IMR-90 (cell line): ENCODE measurements around the gene TEPSIN. TPM values are rescaled to one million over a fixed set of nuclear protein-coding genes. Genes with fewer than 3 reads are reported as not detected.

ENCODE experiments used
- ATAC-seq: fragments of 200-7000 bp; cut with Tn5 transposase; 2 replicates; pipeline ENCODE4 v1.9.1; 2020; ENCODE audit warnings: low read depth, mild to moderate bottlenecking, moderate library complexity
- BruUV-seq: library from RNA; stranded (reverse); fragments of 400-500 nt; replicated peaks from 2 replicates; lab custom pipeline; 2021; lab: Mats Ljungman, UMichigan
- CTCF ChIA-PET: fragments of 300-600 bp; formaldehyde crosslinking; extraction: SDS; loops from one replicate; lab custom pipeline; 2021; ENCODE audit warnings: antibody characterized with exemption; lab: Yijun Ruan, JAX
- POLR2A ChIA-PET: fragments of 300-600 bp; sonication (Branson Sonifier 250); formaldehyde crosslinking; loops from one replicate; lab custom pipeline; 2022; ENCODE audit warnings: antibody characterized with exemption; ENCODE audit not compliant: unreplicated experiment; lab: Charles Lee
- DNase-seq: peaks from one replicate; pipeline ENCODE4 v3.0.0; 2013
- H2AFZ ChIP-seq: replicated peaks from 2 replicates; pipeline ENCODE3; 2013; ENCODE audit warnings: low read length, mild to moderate bottlenecking; ENCODE audit not compliant: poor library complexity
- H2AK5ac ChIP-seq: 2 replicates; pipeline ENCODE4 v1.6.1; 2013; ENCODE audit warnings: low read depth, low read length, inconsistent platforms
- H2AK9ac ChIP-seq: replicated peaks from 2 replicates; pipeline ENCODE3; 2013; ENCODE audit warnings: mild to moderate bottlenecking, low read depth, low read length, moderate library complexity; ENCODE audit not compliant: poor library complexity
- H2BK120ac ChIP-seq: 2 replicates; pipeline ENCODE4 v1.6.1; 2013; ENCODE audit warnings: low read depth, low read length, inconsistent platforms
- H2BK15ac ChIP-seq: 3 replicates; pipeline ENCODE4 v1.6.1; 2013; ENCODE audit warnings: low read depth, low read length, inconsistent platforms
- H2BK20ac ChIP-seq: 2 replicates; pipeline ENCODE4 v1.6.1; 2013; ENCODE audit warnings: low read depth, mild to moderate bottlenecking, inconsistent platforms, low read length, moderate library complexity
- H2BK5ac ChIP-seq: 2 replicates; pipeline ENCODE4 v1.6.1; 2013; ENCODE audit warnings: mild to moderate bottlenecking, low read depth, low read length, inconsistent platforms; ENCODE audit not compliant: poor library complexity, severe bottlenecking
- H3K14ac ChIP-seq: replicated peaks from 2 replicates; pipeline ENCODE4 v1.6.1; 2013; ENCODE audit warnings: low read depth, low read length, inconsistent platforms
- H3K18ac ChIP-seq: 2 replicates; pipeline ENCODE4 v1.6.1; 2013; ENCODE audit warnings: low read depth, low read length, control low read depth
- H3K23ac ChIP-seq: 2 replicates; pipeline ENCODE4 v1.6.1; 2013; ENCODE audit warnings: low read depth, low read length, inconsistent platforms
- H3K27ac ChIP-seq: 2 replicates; pipeline ENCODE4 v1.5.1; 2013; ENCODE audit warnings: mild to moderate bottlenecking, control low read depth, low read length; ENCODE audit not compliant: insufficient read depth
- H3K27me3 ChIP-seq: 2 replicates; pipeline ENCODE4 v1.6.1; 2013; ENCODE audit warnings: low read length; ENCODE audit not compliant: control insufficient read depth, insufficient read depth
- H3K36me3 ChIP-seq: 2 replicates; pipeline ENCODE4 v1.6.1; 2013; ENCODE audit warnings: low read length, mixed read lengths; ENCODE audit not compliant: control insufficient read depth, insufficient read depth
- H3K4ac ChIP-seq: 2 replicates; pipeline ENCODE4 v1.6.1; 2013; ENCODE audit warnings: low read depth, low read length, inconsistent platforms
- H3K4me1 ChIP-seq: 2 replicates; pipeline ENCODE4 v1.6.1; 2013; ENCODE audit warnings: low read length, mixed read lengths; ENCODE audit not compliant: control insufficient read depth, insufficient read depth
- H3K4me2 ChIP-seq: 2 replicates; pipeline ENCODE4 v1.6.1; 2013; ENCODE audit warnings: low read depth, mild to moderate bottlenecking, control low read depth, low read length, moderate library complexity
- H3K4me3 ChIP-seq: 2 replicates; pipeline ENCODE4 v1.5.1; 2013; ENCODE audit warnings: low read depth, mild to moderate bottlenecking, control low read depth, low read length, moderate library complexity; ENCODE audit not compliant: insufficient read depth
- H3K56ac ChIP-seq: 2 replicates; pipeline ENCODE4 v1.6.1; 2013; ENCODE audit warnings: low read length, inconsistent platforms; ENCODE audit not compliant: insufficient read depth; ENCODE audit errors: extremely low read depth
- H3K79me1 ChIP-seq, 2 experiments: 2 replicates each; pipeline ENCODE4 v1.6.1; 2013; ENCODE audit warnings: low read length in 2 of 2, inconsistent platforms in 1 of 2, low read depth in 1 of 2
- H3K9ac ChIP-seq: 2 replicates; pipeline ENCODE4 v1.6.1; 2013; ENCODE audit warnings: low read depth, low read length, control low read depth
- H3K9me1 ChIP-seq: 2 replicates; pipeline ENCODE4 v1.6.1; 2013; ENCODE audit warnings: low read length, inconsistent platforms; ENCODE audit not compliant: insufficient read depth
- H3K9me3 ChIP-seq: 2 replicates; pipeline ENCODE4 v1.6.1; 2013; ENCODE audit warnings: low read length; ENCODE audit not compliant: control insufficient read depth, insufficient read depth
- H4K20me1 ChIP-seq: 2 replicates; pipeline ENCODE4 v1.6.1; 2013; ENCODE audit warnings: low read length, inconsistent platforms; ENCODE audit not compliant: insufficient read depth
- H4K5ac ChIP-seq: 2 replicates; pipeline ENCODE4 v1.6.1; 2013; ENCODE audit warnings: mild to moderate bottlenecking, low read depth, low read length, control low read depth
- H4K8ac ChIP-seq, 2 experiments: 2 replicates each; pipeline ENCODE4 v1.6.1; 2013; ENCODE audit warnings: low read depth in 2 of 2, low read length in 2 of 2, control low read depth in 1 of 2, inconsistent platforms in 1 of 2
- H4K91ac ChIP-seq: 2 replicates; pipeline ENCODE4 v1.6.1; 2013; ENCODE audit warnings: low read depth, low read length, inconsistent platforms; ENCODE audit not compliant: insufficient read depth
- BHLHE40 ChIP-seq: fragments of 150-350 bp; IDR thresholded peaks from 2 replicates; pipeline ENCODE4 v1.6.1; 2016; ENCODE audit warnings: mild to moderate bottlenecking, low read depth, low read length
- CEBPB ChIP-seq: IDR thresholded peaks from 2 replicates; pipeline ENCODE4 v1.6.1; 2012; ENCODE audit warnings: low read depth, low read length, improper control_type of control experiment
- CHD1 ChIP-seq: IDR thresholded peaks from 2 replicates; pipeline ENCODE4 v1.6.1; 2012; ENCODE audit warnings: low read depth, low read length, improper control_type of control experiment
- FOS ChIP-seq: fragments of 150-350 bp; IDR thresholded peaks from 2 replicates; pipeline ENCODE4 v1.6.1; 2016; ENCODE audit warnings: low read depth, low read length
- MAFK ChIP-seq: IDR thresholded peaks from 2 replicates; pipeline ENCODE4 v1.6.1; 2012; ENCODE audit warnings: low read depth, low read length, improper control_type of control experiment
- MAZ ChIP-seq: IDR thresholded peaks from 2 replicates; pipeline ENCODE4 v1.6.1; 2012; ENCODE audit warnings: low read depth, mild to moderate bottlenecking, low read length, improper control_type of control experiment, moderate library complexity, borderline replicate concordance
- NFE2L2 ChIP-seq: fragments of 150-350 bp; IDR thresholded peaks from 2 replicates; pipeline ENCODE4 v1.6.1; 2016; ENCODE audit warnings: low read depth, mild to moderate bottlenecking, low read length
- POLR2A ChIP-seq: IDR thresholded peaks from 2 replicates; pipeline ENCODE4 v1.6.1; 2012; ENCODE audit warnings: mild to moderate bottlenecking, low read depth, low read length
- RAD21 ChIP-seq: IDR thresholded peaks from 2 replicates; pipeline ENCODE4 v1.6.1; 2012; ENCODE audit warnings: low read length, improper control_type of control experiment
- RCOR1 ChIP-seq: IDR thresholded peaks from 2 replicates; pipeline ENCODE4 v1.6.1; 2012; ENCODE audit warnings: mild to moderate bottlenecking, low read length, improper control_type of control experiment; ENCODE audit not compliant: insufficient replicate concordance
- RFX5 ChIP-seq: IDR thresholded peaks from 2 replicates; pipeline ENCODE4 v1.8.0; 2012; ENCODE audit warnings: low read depth, mild to moderate bottlenecking, low read length, moderate library complexity
- SMC3 ChIP-seq: fragments of 150-350 bp; IDR thresholded peaks from 2 replicates; pipeline ENCODE4 v1.6.1; 2016; ENCODE audit warnings: low read depth, mild to moderate bottlenecking, antibody characterized with exemption, low read length, moderate library complexity
- WGBS, 2 experiments: methylation state at CpG; one replicate each; pipeline versions ENCODE4 v1.1.5 to v1.1.7; 2013; ENCODE audit warnings: missing lambda C conversion rate in 2 of 2; ENCODE audit not compliant: insufficient read length in 1 of 2; ENCODE audit errors: extremely low coverage in 2 of 2; 5-methylcytosine and 5-hydroxymethylcytosine counted together
- dilution Hi-C: fragments of 300-500 bp; cut with HindIII; formaldehyde crosslinking; loops from one replicate; pipeline ENCODE4 v1.14.3; 2018; ENCODE audit warnings: low sequenced_read_pairs; ENCODE audit not compliant: unreplicated experiment
- in situ Hi-C: fragments of 300-500 bp; cut with MboI; formaldehyde crosslinking; loops from 3 replicates; pipeline ENCODE4 v1.14.3; 2019; ENCODE audit warnings: low sequenced_read_pairs, inconsistent platforms, mixed read lengths
- intact Hi-C: fragments of 100-400 bp; cut with micrococcal nuclease; formaldehyde crosslinking; loops from 2 replicates; pipeline ENCODE4 v1.10.0; 2022
- polyA plus RNA-seq, 3 experiments: library from polyadenylated mRNA; depleted of rRNA; stranded (reverse); fragments of >200 nt; gene quantifications; 2 replicates each; pipeline ENCODE4 v1.2.3, GENCODE V29; 2012; ENCODE audit warnings: low replicate concordance in 1 of 3
- total RNA-seq: library from RNA; depleted of rRNA; stranded (reverse); fragments of >200 nt; gene quantifications from 2 replicates; pipeline ENCODE4 v1.2.3, GENCODE V29; 2012
- TF ChIP-seq, protein P1 (sequence below): fragments of 150-350 bp; IDR thresholded peaks from 2 replicates; pipeline ENCODE4 v1.6.1; 2016; ENCODE audit warnings: low read depth, mild to moderate bottlenecking, low read length, moderate library complexity, borderline replicate concordance
- TF ChIP-seq, protein P2 (sequence below): fragments of 150-350 bp; IDR thresholded peaks from 2 replicates; pipeline ENCODE4 v1.6.1; 2017; ENCODE audit warnings: mild to moderate bottlenecking, antibody characterized with exemption, low read length, low read depth
- TF ChIP-seq, protein P3 (sequence below): conservative IDR thresholded peaks from 2 replicates; pipeline ENCODE4 v1.5.1; 2012; ENCODE audit warnings: mild to moderate bottlenecking, low read depth, low read length, improper control_type of control experiment

The TEPSIN gene
- total and polyA plus RNA-seq, 2 of the 4 experiments (the other 2 are of a cell fraction): 3.2 to 28.1 TPM

DNA sequence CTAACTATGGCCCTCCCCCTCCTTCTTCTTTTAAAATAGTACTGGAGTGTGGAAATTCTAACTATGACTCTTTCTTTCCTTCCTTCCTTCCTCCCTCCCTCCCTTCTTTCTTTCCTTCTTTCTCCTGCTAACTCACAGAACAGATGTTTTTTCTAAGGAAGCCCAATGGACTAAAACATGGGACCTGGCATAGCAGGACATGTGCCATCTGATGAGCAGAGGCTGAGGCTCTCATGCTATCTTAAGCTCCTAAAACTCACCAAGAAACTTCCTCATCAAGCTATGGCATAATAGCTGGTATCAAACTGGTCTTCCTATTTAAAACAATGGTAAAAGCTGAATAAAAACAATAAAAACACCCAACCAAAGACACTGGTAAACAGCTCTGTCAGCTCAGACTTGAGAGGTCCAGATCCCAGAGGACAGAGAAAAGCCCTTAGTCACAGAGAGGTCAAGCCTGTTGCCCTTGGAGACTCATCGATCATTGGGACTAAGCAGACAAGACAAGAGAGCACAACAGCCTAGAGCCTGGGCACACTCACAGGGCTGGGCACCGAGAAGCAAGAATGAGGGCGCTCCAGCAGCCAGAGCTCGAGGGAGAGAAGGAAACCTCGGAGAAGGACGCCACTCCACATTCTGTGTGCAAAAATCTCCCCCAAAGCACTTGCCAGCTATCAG lies 28.7 kb upstream of the TEPSIN start:
- no peak overlapping the region for H3K23ac ChIP-seq
- peaks cover 0 to 10% of the 10 kb centered on the region in 2 experiments; a peak in 3 of 4 replicates for H3K79me1 ChIP-seq
- H3K27me3 ChIP-seq: no peaks in the 10 kb centered on the region
- H2BK20ac ChIP-seq: no peak overlapping the region
- in situ Hi-C loops: no loop called here
- no peak overlapping the region for H4K91ac ChIP-seq
- no peak overlapping the region for H3K9ac ChIP-seq
- H3K4ac ChIP-seq: no peak overlapping the region
- no peaks in the 10 kb centered on the region for H3K4me1 ChIP-seq
- H3K14ac ChIP-seq: no peak overlapping the region
- H3K9me3 ChIP-seq: no peaks in the 10 kb centered on the region
- ChIA-PET CTCF (interaction anchor here (1.2 kb wide), 1 partner anchor 9 kb away, joined by 3 read pairs; no protein-coding TSS in a partner anchor), POLR2A (no interaction called here)
- no peak overlapping the region for H3K18ac ChIP-seq
- BruUV-seq: no TSS peak
- H3K27ac ChIP-seq: no peak overlapping the region
- H2BK5ac ChIP-seq: no peak overlapping the region
- no peak overlapping the region for H2BK120ac ChIP-seq
- DNase-seq (no peak), ATAC-seq (no peak)
- no peaks in the 10 kb centered on the region for H4K20me1 ChIP-seq
- H3K4me3 ChIP-seq: no peak overlapping the region
- TF ChIP-seq FOS (no peak), RFX5 (no peak), CEBPB (no peak), CHD1 (no peak), BHLHE40 (no peak), SMC3 (no peak), RAD21 (no peak), RCOR1 (no peak), NFE2L2 (no peak), MAZ (no peak), MAFK (no peak), POLR2A (no peak)
- TF ChIP-seq, protein P1, sequence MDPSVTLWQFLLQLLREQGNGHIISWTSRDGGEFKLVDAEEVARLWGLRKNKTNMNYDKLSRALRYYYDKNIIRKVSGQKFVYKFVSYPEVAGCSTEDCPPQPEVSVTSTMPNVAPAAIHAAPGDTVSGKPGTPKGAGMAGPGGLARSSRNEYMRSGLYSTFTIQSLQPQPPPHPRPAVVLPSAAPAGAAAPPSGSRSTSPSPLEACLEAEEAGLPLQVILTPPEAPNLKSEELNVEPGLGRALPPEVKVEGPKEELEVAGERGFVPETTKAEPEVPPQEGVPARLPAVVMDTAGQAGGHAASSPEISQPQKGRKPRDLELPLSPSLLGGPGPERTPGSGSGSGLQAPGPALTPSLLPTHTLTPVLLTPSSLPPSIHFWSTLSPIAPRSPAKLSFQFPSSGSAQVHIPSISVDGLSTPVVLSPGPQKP: no peak
- TF ChIP-seq, protein P2, sequence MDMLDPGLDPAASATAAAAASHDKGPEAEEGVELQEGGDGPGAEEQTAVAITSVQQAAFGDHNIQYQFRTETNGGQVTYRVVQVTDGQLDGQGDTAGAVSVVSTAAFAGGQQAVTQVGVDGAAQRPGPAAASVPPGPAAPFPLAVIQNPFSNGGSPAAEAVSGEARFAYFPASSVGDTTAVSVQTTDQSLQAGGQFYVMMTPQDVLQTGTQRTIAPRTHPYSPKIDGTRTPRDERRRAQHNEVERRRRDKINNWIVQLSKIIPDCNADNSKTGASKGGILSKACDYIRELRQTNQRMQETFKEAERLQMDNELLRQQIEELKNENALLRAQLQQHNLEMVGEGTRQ: no peak
- TF ChIP-seq, protein P3, sequence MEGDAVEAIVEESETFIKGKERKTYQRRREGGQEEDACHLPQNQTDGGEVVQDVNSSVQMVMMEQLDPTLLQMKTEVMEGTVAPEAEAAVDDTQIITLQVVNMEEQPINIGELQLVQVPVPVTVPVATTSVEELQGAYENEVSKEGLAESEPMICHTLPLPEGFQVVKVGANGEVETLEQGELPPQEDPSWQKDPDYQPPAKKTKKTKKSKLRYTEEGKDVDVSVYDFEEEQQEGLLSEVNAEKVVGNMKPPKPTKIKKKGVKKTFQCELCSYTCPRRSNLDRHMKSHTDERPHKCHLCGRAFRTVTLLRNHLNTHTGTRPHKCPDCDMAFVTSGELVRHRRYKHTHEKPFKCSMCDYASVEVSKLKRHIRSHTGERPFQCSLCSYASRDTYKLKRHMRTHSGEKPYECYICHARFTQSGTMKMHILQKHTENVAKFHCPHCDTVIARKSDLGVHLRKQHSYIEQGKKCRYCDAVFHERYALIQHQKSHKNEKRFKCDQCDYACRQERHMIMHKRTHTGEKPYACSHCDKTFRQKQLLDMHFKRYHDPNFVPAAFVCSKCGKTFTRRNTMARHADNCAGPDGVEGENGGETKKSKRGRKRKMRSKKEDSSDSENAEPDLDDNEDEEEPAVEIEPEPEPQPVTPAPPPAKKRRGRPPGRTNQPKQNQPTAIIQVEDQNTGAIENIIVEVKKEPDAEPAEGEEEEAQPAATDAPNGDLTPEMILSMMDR: no peak
- H3K4me2 ChIP-seq: no peak overlapping the region
- H4K5ac ChIP-seq: no peak overlapping the region
- no peak overlapping the region for H3K56ac ChIP-seq
- WGBS, 2 experiments: 73% methylated on average over 4 of the region's 6 CpGs; no CpG with 5 or more reads in 1 of the 2 experiments
- no peak overlapping the region for H2AK9ac ChIP-seq
- H4K8ac ChIP-seq: no peak overlapping the region
- no peak overlapping the region for H2BK15ac ChIP-seq
- dilution Hi-C loops: no loop called here
- H3K9me1 ChIP-seq: peaks cover 5% of the 10 kb centered on the region; the same call in 1 of the 2 replicates
- H3K36me3 ChIP-seq: peaks cover 61% of the 10 kb centered on the region
- intact Hi-C loops: no loop called here
- no peak overlapping the region for H2AFZ ChIP-seq
- H2AK5ac ChIP-seq: no peak overlapping the region
